OCI-LY7 (cell line): Measurements from ENCODE around the gene TMTC1.

Experiments used
- CTCF ChIP-seq: fragments of 200-600 bp; sonication (generic); conservative IDR thresholded peaks from 2 replicates; pipeline ENCODE4 v1.5.1; 2014; ENCODE audit warnings: mild to moderate bottlenecking, antibody characterized with exemption, low read length, moderate library complexity, mixed read lengths
- EZH2phosphoT487 ChIP-seq: fragments of 200-600 bp; sonication (generic); IDR thresholded peaks from 2 replicates; pipeline ENCODE4 v1.6.1; 2018; ENCODE audit warnings: low read depth, borderline replicate concordance, mild to moderate bottlenecking, mixed run types, antibody characterized with exemption, low read length, moderate library complexity, mixed read lengths

- no peak for TF ChIP-seq CTCF
- no peak for TF ChIP-seq EZH2phosphoT487
Observed at GRCh38 chr12:29546000-29546399, 237.7 kb downstream of the TMTC1 start.
